Measurements from ENCODE around the gene PLA2G4B.

DNA sequence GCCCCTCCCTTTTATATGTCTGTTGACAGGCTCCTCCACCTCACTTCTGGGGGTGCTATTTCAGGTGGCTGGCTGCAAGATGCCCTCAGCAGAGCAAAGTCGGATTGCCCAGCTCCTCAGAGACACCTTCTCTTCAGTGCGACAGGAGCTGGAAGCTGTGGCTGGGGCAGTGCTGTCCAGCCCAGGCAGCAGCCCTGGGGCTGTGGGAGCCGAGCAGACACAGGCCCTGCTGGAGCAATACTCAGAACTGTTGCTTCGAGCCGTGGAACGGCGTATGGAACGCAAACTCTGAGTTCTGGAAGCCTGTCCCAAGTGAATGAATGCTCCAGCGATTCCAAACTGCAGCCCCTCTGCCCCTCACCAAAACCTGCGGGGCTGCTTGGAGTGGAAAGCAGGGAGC, 13.5 kb upstream of the PLA2G4B start:
- TF ChIP-seq EGR1 (IDR thresholded peaks at IDR 0.05; ENCODE audit: borderline replicate concordance, low read depth, low read length) (no peak), RNF2 (IDR thresholded peaks at IDR 0.05; ENCODE audit: borderline replicate concordance, low read depth, low read length, missing control alignments, poor library complexity, severe bottlenecking) (no peak), CEBPB (IDR thresholded peaks at IDR 0.05; ENCODE audit: low read depth, low read length) (no peak), RAD21 (IDR thresholded peaks at IDR 0.05 in 1 of 2, conservative IDR thresholded peaks at IDR 0.05 in 1 of 2; ENCODE audit: low read depth in 2 of 2, low read length in 2 of 2) (no peak)
- TF ChIP-seq, protein P1, sequence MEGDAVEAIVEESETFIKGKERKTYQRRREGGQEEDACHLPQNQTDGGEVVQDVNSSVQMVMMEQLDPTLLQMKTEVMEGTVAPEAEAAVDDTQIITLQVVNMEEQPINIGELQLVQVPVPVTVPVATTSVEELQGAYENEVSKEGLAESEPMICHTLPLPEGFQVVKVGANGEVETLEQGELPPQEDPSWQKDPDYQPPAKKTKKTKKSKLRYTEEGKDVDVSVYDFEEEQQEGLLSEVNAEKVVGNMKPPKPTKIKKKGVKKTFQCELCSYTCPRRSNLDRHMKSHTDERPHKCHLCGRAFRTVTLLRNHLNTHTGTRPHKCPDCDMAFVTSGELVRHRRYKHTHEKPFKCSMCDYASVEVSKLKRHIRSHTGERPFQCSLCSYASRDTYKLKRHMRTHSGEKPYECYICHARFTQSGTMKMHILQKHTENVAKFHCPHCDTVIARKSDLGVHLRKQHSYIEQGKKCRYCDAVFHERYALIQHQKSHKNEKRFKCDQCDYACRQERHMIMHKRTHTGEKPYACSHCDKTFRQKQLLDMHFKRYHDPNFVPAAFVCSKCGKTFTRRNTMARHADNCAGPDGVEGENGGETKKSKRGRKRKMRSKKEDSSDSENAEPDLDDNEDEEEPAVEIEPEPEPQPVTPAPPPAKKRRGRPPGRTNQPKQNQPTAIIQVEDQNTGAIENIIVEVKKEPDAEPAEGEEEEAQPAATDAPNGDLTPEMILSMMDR (IDR thresholded peaks at IDR 0.05; ENCODE audit: control extremely low read depth in 1 of 3, insufficient read depth in 1 of 3, low read depth in 1 of 3, low read length in 3 of 3): no peak
